ENCODE results near the gene ARHGAP45. TPM values are rescaled to one million over a fixed set of nuclear protein-coding genes. Genes with fewer than 3 reads are reported as not detected.

The ARHGAP45 gene
- total RNA-seq, 1 donor from 2014 or later = 0.67 TPM

GRCh38 chr19:1073956-1074517 lies 7.1 kb downstream of the ARHGAP45 start:
- no peak for DNase-seq (ENCODE audit: extremely low spot score, unreplicated experiment)
- H3K9me3 Mint-ChIP-seq (ENCODE audit: unreplicated experiment) = no peaks in the 10 kb centered on the region
- H3K36me3 Mint-ChIP-seq (ENCODE audit: unreplicated experiment) = no peaks in the 10 kb centered on the region
- no peak for TF ChIP-seq CTCF (IDR thresholded peaks at IDR 0.05)
- no peak overlapping the region for H3K27ac Mint-ChIP-seq (ENCODE audit: unreplicated experiment)
- no peak overlapping the region for H3K4me3 Mint-ChIP-seq (ENCODE audit: unreplicated experiment)
- peaks cover 6% of the 10 kb centered on the region for H3K27me3 Mint-ChIP-seq (ENCODE audit: unreplicated experiment)
- peaks cover 7% of the 10 kb centered on the region for H3K4me1 Mint-ChIP-seq (ENCODE audit: unreplicated experiment)

GRCh38 chr19:1074544-1075283 lies 7.7 kb downstream of the ARHGAP45 start:
- Mint-ChIP-seq H3K36me3 (ENCODE audit: unreplicated experiment) (no peaks in the 10 kb centered on the region), H3K27me3 (ENCODE audit: unreplicated experiment) (peaks cover 5% of the 10 kb centered on the region), H3K27ac (ENCODE audit: unreplicated experiment) (no peak overlapping the region), H3K9me3 (ENCODE audit: unreplicated experiment) (no peaks in the 10 kb centered on the region), H3K4me3 (ENCODE audit: unreplicated experiment) (no peak overlapping the region), H3K4me1 (ENCODE audit: unreplicated experiment) (peaks cover 5% of the 10 kb centered on the region)
- no peak for TF ChIP-seq CTCF (IDR thresholded peaks at IDR 0.05)
- no peak for DNase-seq (ENCODE audit: extremely low spot score, unreplicated experiment)

GRCh38 chr19:1076046-1076386 lies 9.0 kb downstream of the ARHGAP45 start:
- no peaks in the 10 kb centered on the region for H3K36me3 Mint-ChIP-seq (ENCODE audit: unreplicated experiment)
- no peak for TF ChIP-seq CTCF (IDR thresholded peaks at IDR 0.05)
- no peak overlapping the region for H3K4me3 Mint-ChIP-seq (ENCODE audit: unreplicated experiment)
- no peak for DNase-seq (ENCODE audit: extremely low spot score, unreplicated experiment)
- H3K9me3 Mint-ChIP-seq (ENCODE audit: unreplicated experiment) = no peaks in the 10 kb centered on the region
- no peak overlapping the region for H3K27ac Mint-ChIP-seq (ENCODE audit: unreplicated experiment)
- H3K27me3 Mint-ChIP-seq (ENCODE audit: unreplicated experiment) = peaks cover 5% of the 10 kb centered on the region
- H3K4me1 Mint-ChIP-seq (ENCODE audit: unreplicated experiment) = peaks cover 8% of the 10 kb centered on the region

GRCh38 chr19:1076951-1077350 lies 10.0 kb downstream of the ARHGAP45 start:
- no peak for TF ChIP-seq CTCF (IDR thresholded peaks at IDR 0.05)
- no peak for DNase-seq (ENCODE audit: extremely low spot score, unreplicated experiment)
- H3K4me3 Mint-ChIP-seq (ENCODE audit: unreplicated experiment) = no peak overlapping the region
- peaks cover 8% of the 10 kb centered on the region for H3K4me1 Mint-ChIP-seq (ENCODE audit: unreplicated experiment)
- H3K27me3 Mint-ChIP-seq (ENCODE audit: unreplicated experiment) = peaks cover under 1% of the 10 kb centered on the region
- H3K9me3 Mint-ChIP-seq (ENCODE audit: unreplicated experiment) = no peaks in the 10 kb centered on the region
- no peak overlapping the region for H3K27ac Mint-ChIP-seq (ENCODE audit: unreplicated experiment)
- H3K36me3 Mint-ChIP-seq (ENCODE audit: unreplicated experiment) = no peaks in the 10 kb centered on the region

GRCh38 chr19:1079566-1080111 lies 12.7 kb downstream of the ARHGAP45 start:
- Mint-ChIP-seq H3K4me1 (ENCODE audit: unreplicated experiment) (peaks cover 10% of the 10 kb centered on the region), H3K27me3 (ENCODE audit: unreplicated experiment) (no peaks in the 10 kb centered on the region), H3K27ac (ENCODE audit: unreplicated experiment) (no peak overlapping the region), H3K4me3 (ENCODE audit: unreplicated experiment) (no peak overlapping the region), H3K9me3 (ENCODE audit: unreplicated experiment) (no peaks in the 10 kb centered on the region), H3K36me3 (ENCODE audit: unreplicated experiment) (no peaks in the 10 kb centered on the region)
- no peak for TF ChIP-seq CTCF (IDR thresholded peaks at IDR 0.05)
- DNase-seq (ENCODE audit: extremely low spot score, unreplicated experiment) = no peak

Measured in osteocyte (in vitro differentiated cells).